ENCODE data around the gene RTN4IP1.

The RTN4IP1 gene

GRCh38 chr6:106547601-106548453, 81.5 kb downstream of the RTN4IP1 start:
- peak; percentile 62 to 68 for DNase-seq (ENCODE audit: low read depth in 2 of 2)

DNA sequence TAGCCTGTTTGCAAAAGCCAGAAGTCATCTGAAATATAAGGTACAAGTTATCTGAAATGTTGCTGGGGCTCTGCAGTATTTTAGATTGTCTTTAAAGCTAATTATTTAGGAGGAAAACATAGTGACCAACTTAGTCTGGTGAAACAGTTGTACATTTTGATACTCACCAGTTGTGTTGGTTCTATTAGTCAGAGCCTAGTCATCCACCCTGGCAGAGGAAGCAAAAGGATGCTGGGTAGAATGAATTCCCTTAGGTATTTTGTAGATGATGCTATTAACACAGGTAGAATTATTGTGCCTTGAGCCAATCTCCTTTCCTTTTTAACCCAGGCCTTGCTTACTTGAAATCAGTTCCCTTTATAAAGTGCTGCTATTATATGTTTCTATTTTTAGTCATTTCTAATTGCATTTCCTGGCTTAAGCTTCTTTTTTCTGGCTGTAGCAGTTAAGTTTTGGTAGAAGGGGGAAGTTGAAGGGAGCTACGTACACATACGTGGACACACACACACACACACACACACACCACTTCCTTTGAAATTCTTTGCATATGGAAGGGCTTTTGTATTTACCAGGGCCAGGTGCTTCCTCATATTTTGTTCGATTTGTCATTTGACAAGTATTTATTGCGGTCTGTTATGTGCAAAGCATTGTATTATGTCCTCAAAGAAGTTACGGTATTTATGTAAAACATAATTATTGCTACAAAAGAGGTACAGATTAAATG, 82.4 kb downstream of the RTN4IP1 start:
- peak in 1 of 2 experiments; percentile 54 for DNase-seq (ENCODE audit: low read depth in 2 of 2)

GRCh38 chr6:106546261-106546690, 83.0 kb downstream of the RTN4IP1 start:
- no peak for DNase-seq (ENCODE audit: low read depth in 2 of 2)

DNA sequence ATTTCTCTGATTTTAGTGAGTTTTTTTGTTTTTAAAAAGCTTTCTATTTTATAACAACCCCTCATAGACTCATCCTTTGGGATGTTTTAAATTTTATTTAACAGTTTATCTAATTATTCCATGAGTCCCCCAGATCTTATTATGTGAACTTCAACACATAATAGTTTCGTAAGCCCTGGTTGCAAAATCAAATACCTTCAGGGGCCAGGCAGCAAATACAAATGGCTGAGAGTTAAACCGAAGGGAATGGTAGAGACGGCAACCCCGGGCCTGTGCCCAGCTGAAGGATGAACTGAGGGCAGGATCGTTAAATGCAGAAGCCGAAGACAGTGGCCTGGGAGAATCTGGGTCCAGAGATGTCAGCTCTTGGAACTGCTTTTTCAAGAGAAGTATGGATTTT, 88.4 kb downstream of the RTN4IP1 start:
- no peak for DNase-seq (ENCODE audit: low read depth in 2 of 2)

DNA sequence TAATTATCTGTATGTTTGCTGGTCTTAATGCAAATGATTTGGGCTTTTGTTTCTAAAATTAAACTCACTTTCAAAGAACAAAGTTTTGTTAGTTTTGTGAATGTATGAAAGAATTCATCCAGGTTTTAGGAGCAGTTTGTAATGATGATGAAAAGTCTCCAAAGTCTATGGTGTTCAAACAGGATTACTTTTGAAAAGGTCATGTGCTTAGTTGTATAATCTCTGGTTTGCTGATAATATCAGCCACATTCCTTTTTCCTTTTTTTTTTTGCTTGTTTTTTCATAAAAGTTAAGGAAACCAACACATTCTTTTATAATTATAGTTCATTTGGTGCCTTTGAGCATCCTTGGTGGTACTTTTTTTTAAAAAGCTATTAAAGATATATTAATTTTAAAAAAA, 88.9 kb downstream of the RTN4IP1 start:
- no peak for DNase-seq (ENCODE audit: low read depth in 2 of 2)

DNA sequence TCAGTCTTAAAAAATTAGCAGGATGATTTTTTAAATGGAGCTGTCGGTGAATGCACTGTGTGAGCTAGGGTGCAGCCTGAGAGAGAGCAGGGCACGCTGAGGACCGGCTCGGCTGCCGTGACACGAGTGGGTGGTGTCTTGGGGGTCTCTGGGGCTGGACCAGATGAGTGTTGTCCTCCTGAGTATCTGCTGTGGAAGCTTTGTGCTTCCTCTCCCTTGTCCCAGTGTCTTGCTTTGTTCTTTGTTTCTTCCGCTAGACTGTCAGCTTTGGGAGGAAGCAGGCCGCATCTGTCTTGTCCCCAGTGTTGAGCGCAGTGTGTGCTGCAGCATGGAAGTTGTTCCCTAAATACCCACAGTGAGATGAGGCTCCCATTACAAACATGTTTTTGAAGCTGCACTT, 89.4 kb downstream of the RTN4IP1 start:
- DNase-seq (ENCODE audit: low read depth in 2 of 2): no peak

DNA sequence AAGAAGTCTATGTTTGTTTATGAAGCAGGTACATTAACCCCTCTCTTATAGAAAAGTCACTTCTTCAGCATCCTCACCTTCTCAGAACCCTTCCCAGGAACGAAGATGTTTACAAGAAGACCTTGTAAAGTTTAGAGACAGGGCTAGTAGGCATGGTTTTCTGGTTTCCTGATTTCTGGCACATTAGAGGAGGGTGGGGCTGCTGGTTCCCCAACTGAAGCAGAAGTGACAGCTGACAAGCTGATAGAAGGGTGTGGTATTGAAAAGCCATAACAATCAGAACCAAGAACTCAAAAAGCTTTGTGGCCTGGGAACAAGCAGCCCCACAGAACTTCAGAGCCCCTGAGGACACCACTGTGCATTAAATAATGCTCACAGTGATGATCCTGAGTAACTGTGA, 91.2 kb downstream of the RTN4IP1 start:
- no peak for DNase-seq (ENCODE audit: low read depth in 2 of 2)

DNA sequence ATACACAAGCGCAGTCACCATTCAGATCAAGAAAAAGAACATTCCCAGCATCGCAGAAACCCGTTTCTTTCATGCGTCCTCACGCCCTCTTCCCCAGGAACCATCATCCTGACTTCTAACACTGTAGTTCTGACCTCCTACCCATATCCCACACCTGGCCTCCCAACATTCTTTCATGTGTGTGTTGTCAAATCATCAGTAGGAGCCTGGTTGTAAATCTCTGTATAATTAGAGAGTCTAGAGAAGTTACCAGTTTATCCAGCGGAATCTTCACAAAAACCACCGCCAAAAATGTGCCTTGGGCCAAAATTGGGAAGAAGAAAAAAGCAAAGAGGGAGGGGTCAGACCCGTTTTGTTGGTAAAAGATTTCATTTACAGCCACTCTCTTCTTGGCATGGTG, 91.6 kb downstream of the RTN4IP1 start:
- DNase-seq (ENCODE audit: low read depth in 2 of 2): no peak

DNA sequence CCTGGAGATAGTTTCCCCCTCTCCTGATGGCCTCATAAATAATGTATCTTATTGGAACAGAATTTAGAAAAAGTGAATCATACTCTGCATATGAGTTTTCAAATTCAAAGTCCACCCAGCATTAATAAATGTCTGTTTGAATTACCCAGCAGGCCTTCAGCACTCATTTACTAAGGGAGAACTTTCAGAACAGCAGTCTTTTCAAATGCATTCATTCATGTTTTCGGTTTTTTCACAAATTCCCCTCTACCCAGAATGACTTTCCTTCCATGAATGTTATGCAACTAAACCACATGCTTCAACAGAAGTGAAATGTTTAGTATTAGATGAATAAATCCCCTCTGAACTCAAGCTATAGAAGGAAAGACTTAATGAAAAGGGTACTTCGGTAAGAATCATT, 92.4 kb downstream of the RTN4IP1 start:
- DNase-seq (ENCODE audit: low read depth in 2 of 2): no peak

GRCh38 chr6:106536357-106536756, 92.9 kb downstream of the RTN4IP1 start:
- no peak for DNase-seq (ENCODE audit: low read depth in 2 of 2)

GRCh38 chr6:106535012-106535411, 94.3 kb downstream of the RTN4IP1 start:
- DNase-seq (ENCODE audit: low read depth in 2 of 2): no peak

DNA sequence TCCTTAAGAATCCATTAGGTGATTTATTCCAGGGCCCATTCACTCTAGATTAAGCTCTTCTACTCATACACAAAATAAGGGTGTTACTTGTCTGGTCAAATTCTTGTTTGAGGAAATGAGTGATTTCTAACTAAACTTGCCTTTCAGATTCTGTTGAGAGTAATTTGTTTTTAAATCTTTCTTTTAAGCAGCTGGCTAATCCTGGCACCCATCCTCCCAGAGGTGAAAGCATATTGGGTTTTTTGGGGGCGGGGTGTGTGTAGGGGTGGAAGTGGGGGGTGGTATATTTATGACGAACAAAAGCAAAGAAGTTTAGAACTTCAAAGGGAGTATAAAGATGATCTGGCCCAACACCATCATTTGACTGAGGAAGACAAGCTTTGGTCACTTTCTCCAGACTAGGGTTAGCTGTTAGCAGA, 94.7 kb downstream of the RTN4IP1 start:
- no peak for DNase-seq (ENCODE audit: low read depth in 2 of 2)

GRCh38 chr6:106534004-106534403, 95.3 kb downstream of the RTN4IP1 start:
- DNase-seq (ENCODE audit: low read depth in 2 of 2): no peak

DNA sequence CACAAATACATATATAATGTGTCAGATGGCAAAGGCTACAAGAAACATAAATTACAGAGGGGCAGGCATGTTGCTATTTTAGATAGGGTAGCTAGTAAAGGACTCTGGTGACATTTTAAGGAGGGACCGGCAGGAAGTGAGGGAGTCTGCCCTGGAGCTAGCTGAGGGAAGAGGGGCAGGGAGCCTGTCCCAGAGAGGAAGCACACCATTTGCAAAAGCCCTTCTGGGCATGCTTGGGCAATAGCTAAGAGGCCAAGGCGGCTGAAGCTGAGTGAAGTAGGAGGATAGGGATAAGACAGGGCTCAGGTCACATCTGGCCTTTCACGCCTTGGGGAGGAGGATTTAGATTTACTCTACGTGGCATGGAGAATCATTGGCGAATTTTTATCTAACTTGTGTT, 96.2 kb downstream of the RTN4IP1 start:
- no peak for DNase-seq (ENCODE audit: low read depth in 2 of 2)

DNA sequence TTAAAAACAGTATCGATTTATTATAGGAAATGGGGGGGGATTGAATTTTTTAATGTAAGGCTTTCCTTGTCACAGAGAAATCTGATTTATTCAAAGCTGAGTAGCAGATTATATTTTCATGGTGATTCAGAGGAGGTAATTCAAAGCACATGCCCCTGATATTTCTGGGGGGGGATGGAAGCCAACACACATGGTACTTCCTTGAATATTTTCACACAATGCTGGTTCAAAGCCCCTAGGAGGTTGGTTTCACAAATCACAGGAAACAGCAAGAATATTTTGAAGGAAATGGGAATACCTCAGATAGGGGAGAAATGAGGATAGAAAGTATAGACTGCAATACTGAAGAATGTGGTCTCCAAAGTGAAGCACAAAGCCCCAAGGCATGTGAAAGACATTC, 98.8 kb downstream of the RTN4IP1 start:
- peak; percentile 91 for DNase-seq (ENCODE audit: low read depth in 2 of 2)

GRCh38 chr6:106530026-106530425, 99.3 kb downstream of the RTN4IP1 start:
- no peak for DNase-seq (ENCODE audit: low read depth in 2 of 2)

GRCh38 chr6:106529438-106529837, 99.9 kb downstream of the RTN4IP1 start:
- no peak for DNase-seq (ENCODE audit: low read depth in 2 of 2)

GRCh38 chr6:106528521-106528920, 100.8 kb downstream of the RTN4IP1 start:
- no peak for DNase-seq (ENCODE audit: low read depth in 2 of 2)

DNA sequence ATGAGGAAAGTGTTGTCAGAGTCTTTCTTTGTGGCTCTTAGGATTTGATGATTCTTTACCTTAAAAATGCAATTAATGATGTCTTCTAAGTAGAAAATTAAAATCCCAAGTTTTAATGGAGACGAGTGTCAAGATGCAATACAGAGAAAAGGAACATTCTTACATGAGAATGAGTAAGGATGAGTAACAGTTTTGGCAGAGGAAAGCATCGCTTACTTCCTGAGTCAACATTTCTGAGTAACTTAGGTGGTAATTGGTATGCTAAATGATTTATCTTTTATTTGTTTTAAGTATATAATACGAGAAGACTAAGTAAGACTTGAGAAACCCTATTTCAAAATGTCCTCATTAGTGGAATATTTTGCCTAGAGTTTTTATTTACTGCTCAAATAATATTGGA, 101.3 kb downstream of the RTN4IP1 start:
- peak; percentile 94 to 95 for DNase-seq (ENCODE audit: low read depth in 2 of 2)

DNA sequence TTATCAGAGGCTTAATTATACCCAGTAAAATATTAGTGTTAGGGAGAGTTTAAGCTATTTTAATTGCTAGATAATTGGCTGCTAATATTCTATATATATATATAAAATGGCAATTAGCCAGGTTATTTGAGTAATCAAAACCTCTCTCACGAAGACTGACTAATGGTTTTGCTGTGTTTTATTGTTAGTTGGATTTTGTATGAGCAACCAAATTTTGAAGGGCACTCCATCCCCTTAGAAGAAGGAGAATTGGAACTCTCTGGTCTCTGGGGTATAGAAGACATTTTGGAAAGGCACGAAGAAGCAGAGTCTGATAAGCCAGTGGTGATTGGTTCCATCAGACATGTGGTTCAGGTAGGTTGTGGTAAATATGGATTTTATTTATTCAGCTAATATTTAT, 102.2 kb downstream of the RTN4IP1 start:
- no peak for DNase-seq (ENCODE audit: low read depth in 2 of 2)

- no peak for DNase-seq (ENCODE audit: low read depth in 2 of 2)
Observed at GRCh38 chr6:106525882-106526275, 103.4 kb downstream of the RTN4IP1 start.

DNA sequence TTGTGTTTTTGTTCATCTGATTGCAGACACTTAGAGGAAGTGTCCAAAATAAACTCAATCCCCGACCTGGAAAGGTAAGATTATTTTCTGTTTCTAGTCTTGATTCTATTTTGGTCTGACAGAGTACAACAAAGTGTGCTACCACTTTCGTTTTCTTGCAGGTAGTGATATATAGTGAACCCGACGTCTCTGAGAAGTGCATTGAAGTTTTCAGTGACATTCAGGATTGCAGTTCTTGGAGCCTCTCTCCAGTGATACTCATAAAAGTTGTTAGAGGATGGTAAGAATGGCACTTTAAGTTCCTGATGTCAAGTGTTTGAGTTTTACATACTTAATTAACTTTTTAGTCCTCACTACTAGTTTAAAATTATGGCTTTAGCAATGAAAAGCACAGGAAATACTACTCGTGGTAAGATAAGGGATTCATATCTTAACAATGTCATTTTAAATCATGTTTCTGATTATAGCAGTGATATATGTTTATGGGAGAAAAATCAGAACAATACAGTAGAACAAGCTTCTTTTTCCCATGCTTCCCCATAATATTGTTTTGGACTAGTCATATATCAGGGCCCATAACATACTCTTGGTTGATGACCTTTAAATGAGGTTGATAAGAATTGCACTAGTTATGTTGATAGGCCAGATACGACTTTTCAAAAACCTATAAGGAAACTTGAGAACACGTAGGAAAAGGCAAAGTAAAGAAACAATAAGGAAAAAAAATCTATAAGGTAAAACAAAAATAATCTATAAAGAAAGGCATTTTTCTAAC, 104.0 kb downstream of the RTN4IP1 start:
- no peak for DNase-seq (ENCODE audit: low read depth in 2 of 2)

All from fibroblast of skin of left quadriceps (primary cell).